Ishikawa (cell line): Measurements from ENCODE around the gene ZNF558.
A peak's percentile ranks its signal among the peaks of the same experiment; 100 is the strongest.

Experiments
- CEBPB ChIP-seq: IDR thresholded peaks from 2 replicates; pipeline ENCODE4 v1.6.1; 2012
- CREB1 ChIP-seq: IDR thresholded peaks from 2 replicates; pipeline ENCODE4 v1.6.1; 2012; ENCODE audit warnings: low read depth
- EGR1 ChIP-seq: IDR thresholded peaks from 2 replicates; pipeline ENCODE4 v1.6.1; 2012
- EP300 ChIP-seq: IDR thresholded peaks from 2 replicates; pipeline ENCODE4 v1.6.1; 2012; ENCODE audit warnings: borderline replicate concordance
- FOXM1 ChIP-seq: IDR thresholded peaks from 2 replicates; pipeline ENCODE4 v1.6.1; 2012; ENCODE audit warnings: low read depth, borderline replicate concordance
- MAX ChIP-seq: IDR thresholded peaks from 2 replicates; pipeline ENCODE4 v1.6.1; 2012
- NFIC ChIP-seq: IDR thresholded peaks from 2 replicates; pipeline ENCODE4 v1.6.1; 2012
- RAD21 ChIP-seq: IDR thresholded peaks from 2 replicates; pipeline ENCODE4 v1.6.1; 2012; ENCODE audit warnings: low read depth
- REST ChIP-seq: IDR thresholded peaks from 2 replicates; pipeline ENCODE4 v1.6.1; 2012; ENCODE audit warnings: low read depth, mild to moderate bottlenecking
- TAF1 ChIP-seq: IDR thresholded peaks from 2 replicates; pipeline ENCODE4 v1.6.1; 2012; ENCODE audit warnings: low read depth, mild to moderate bottlenecking
- TCF12 ChIP-seq: IDR thresholded peaks from 2 replicates; pipeline ENCODE4 v1.6.1; 2012; ENCODE audit warnings: low read depth
- TEAD4 ChIP-seq: IDR thresholded peaks from 2 replicates; pipeline ENCODE4 v1.6.1; 2012
- USF1 ChIP-seq: IDR thresholded peaks from 2 replicates; pipeline ENCODE4 v1.6.1; 2012
- YY1 ChIP-seq: IDR thresholded peaks from 2 replicates; pipeline ENCODE4 v1.6.1; 2012; ENCODE audit warnings: low read depth
- ZBTB7A ChIP-seq: IDR thresholded peaks from 2 replicates; pipeline ENCODE4 v1.6.1; 2012; ENCODE audit warnings: low read depth

Gene ZNF558

GRCh38 chr19:8840708-8841107 lies 8.6 kb upstream of the ZNF558 start:
- TF ChIP-seq CEBPB (no peak), CREB1 (no peak), YY1 (no peak), FOXM1 (no peak), EP300 (no peak), RAD21 (no peak), TCF12 (no peak)

- TF ChIP-seq CEBPB, result peak; percentile 80
- TF ChIP-seq FOXM1, result no peak
These were observed 3.8 kb upstream of the ZNF558 start for GRCh38 chr19:8835877-8836276.

- TF ChIP-seq REST (no peak), TCF12 (no peak), USF1 (no peak), NFIC (no peak), ZBTB7A (no peak), RAD21 (no peak), YY1 (no peak), CEBPB (no peak), FOXM1 (no peak), TAF1 (no peak), MAX (no peak), EP300 (no peak), EGR1 (no peak), CREB1 (no peak), TEAD4 (no peak)
These were observed 3.3 kb upstream of the ZNF558 start for GRCh38 chr19:8835446-8835845.

- TF ChIP-seq TCF12 (no peak), USF1 (no peak), CEBPB (no peak)
These were observed 322 bp downstream of the ZNF558 start for GRCh38 chr19:8831832-8832131.

- TF ChIP-seq USF1 (no peak), CREB1 (no peak), REST (no peak), TCF12 (no peak), RAD21 (no peak), YY1 (no peak), MAX (no peak), CEBPB (no peak), EGR1 (no peak)
These were observed 731 bp downstream of the ZNF558 start for GRCh38 chr19:8831373-8831772.

- TF ChIP-seq TAF1 (no peak), TCF12 (no peak), REST (no peak), FOXM1 (no peak), NFIC (no peak), EGR1 (no peak), MAX (no peak), CEBPB (no peak), CREB1 (no peak), EP300 (no peak), ZBTB7A (no peak), USF1 (no peak), RAD21 (no peak), TEAD4 (no peak), YY1 (no peak)
These were observed 4.8 kb downstream of the ZNF558 start for GRCh38 chr19:8827277-8827676.
